H1 (cell line): ENCODE measurements around the gene KLHL10. TPM values are rescaled to one million over a fixed set of nuclear protein-coding genes. Genes with fewer than 3 reads are reported as not detected.

Source experiments
- CBX5 ChIP-seq: fragments of 300-800, 300-1000 bp; sonication (generic); IDR thresholded peaks from 2 replicates; pipeline ENCODE4 v1.7.1; 2016; ENCODE audit warnings: antibody characterized with exemption, low read length, low read depth
- CHD2 ChIP-seq: IDR thresholded peaks from 2 replicates; pipeline ENCODE4 v1.6.1; 2012; ENCODE audit warnings: low read length, improper control_type of control experiment
- CTCF ChIP-seq, 3 experiments: IDR thresholded peaks; 1 replicate in 2 of 3; 2 replicates in 1 of 3; pipeline versions ENCODE4 v1.5.1 to v1.6.1; 2011; ENCODE audit warnings: low read length in 3 of 3, mild to moderate bottlenecking in 3 of 3, inconsistent platforms in 2 of 3, low read depth in 1 of 3, moderate library complexity in 1 of 3; ENCODE audit not compliant: insufficient read depth in 1 of 3; ENCODE audit errors: control extremely low read depth in 1 of 3
- EGR1 ChIP-seq: IDR thresholded peaks from 2 replicates; pipeline ENCODE4 v1.6.1; 2011; ENCODE audit warnings: low read depth, low read length, borderline replicate concordance
- EP300 ChIP-seq, 2 experiments: IDR thresholded peaks; 1 replicate in 1 of 2; 2 replicates in 1 of 2; pipeline ENCODE4 v1.6.1; 2011 to 2012; ENCODE audit warnings: low read depth in 2 of 2, low read length in 2 of 2, mild to moderate bottlenecking in 2 of 2, borderline replicate concordance in 1 of 2, inconsistent platforms in 1 of 2, moderate library complexity in 1 of 2
- KDM1A ChIP-seq: fragments of 200-600, 300-600 bp; sonication (generic); IDR thresholded peaks from 2 replicates; pipeline ENCODE4 v1.7.1; 2016; ENCODE audit warnings: mild to moderate bottlenecking, low read length, borderline replicate concordance
- KDM4A ChIP-seq: IDR thresholded peaks from one replicate; pipeline ENCODE4 v1.7.1; 2012; ENCODE audit warnings: low read depth, mild to moderate bottlenecking, moderate library complexity, low read length, inconsistent platforms; ENCODE audit not compliant: severe bottlenecking
- NANOG ChIP-seq: IDR thresholded peaks from 2 replicates; pipeline ENCODE4 v1.6.1; 2011; ENCODE audit warnings: low read length, low read depth, mild to moderate bottlenecking, inconsistent platforms; ENCODE audit not compliant: insufficient read depth, poor library complexity, severe bottlenecking
- PHF8 ChIP-seq: fragments of 200-600 bp; sonication (generic); conservative IDR thresholded peaks from 2 replicates; pipeline ENCODE4 v1.7.1; 2012; ENCODE audit warnings: low read depth, mild to moderate bottlenecking, inconsistent platforms, low read length, moderate library complexity
- RAD21 ChIP-seq, 2 experiments: IDR thresholded peaks in 1 of 2; conservative IDR thresholded peaks in 1 of 2; 2 replicates each; pipeline ENCODE4 v1.6.1; 2011; ENCODE audit warnings: low read depth in 2 of 2, low read length in 2 of 2, improper control_type of control experiment in 1 of 2, inconsistent platforms in 1 of 2, mild to moderate bottlenecking in 1 of 2, moderate library complexity in 1 of 2
- SP1 ChIP-seq: IDR thresholded peaks from 2 replicates; pipeline ENCODE4 v1.6.1; 2011; ENCODE audit warnings: low read depth, low read length
- SP2 ChIP-seq: IDR thresholded peaks from 2 replicates; pipeline ENCODE4 v1.6.1; 2012; ENCODE audit warnings: mild to moderate bottlenecking, low read length, inconsistent platforms
- SUZ12 ChIP-seq: fragments of 200-600 bp; sonication (generic); IDR thresholded peaks from 2 replicates; pipeline ENCODE4 v1.6.1; 2012; ENCODE audit warnings: mild to moderate bottlenecking, inconsistent platforms, low read length, moderate library complexity, mixed read lengths
- TAF1 ChIP-seq: IDR thresholded peaks from 2 replicates; pipeline ENCODE4 v1.6.1; 2011; ENCODE audit warnings: mild to moderate bottlenecking, low read depth, low read length
- TBP ChIP-seq: IDR thresholded peaks from 2 replicates; pipeline ENCODE4 v1.6.1; 2011; ENCODE audit warnings: low read depth, low read length, improper control_type of control experiment
- polyA plus RNA-seq, 7 experiments: library from polyadenylated mRNA; depleted of rRNA in 3 of 7; stranded (reverse) in 5 of 7; unstranded in 2 of 7; fragments of >200 nt in 5 of 7; fragments of 200-250 nt in 2 of 7; gene quantifications; 1 replicate in 5 of 7; 2 replicates in 1 of 7; 4 replicates in 1 of 7; pipeline versions ENCODE4 v1.2.1 to v1.2.3, GENCODE V29; 2011 to 2013; ENCODE audit warnings: missing spikeins in 2 of 7, mixed read lengths in 2 of 7
- total RNA-seq: library from RNA; stranded (reverse); fragmentation: NEBNext Ultra II Directional; extraction: Animal tissue kit (Norgen Biotek cat#: 25700); gene quantifications from 2 replicates; pipeline ENCODE4 v1.2.1, GENCODE V29; 2021

KLHL10 gene
- total and polyA plus RNA-seq, 2 of the 8 experiments (the other 6 are each of a cell fraction or from before 2014, with no cell fraction given), result 0.19 to 0.26 TPM

GRCh38 chr17:41793784-41794539, 43.7 kb upstream of the KLHL10 start (continued):
- no peak for TF ChIP-seq CBX5
- peak; percentile 44; the same call in 1 of the 2 replicates for TF ChIP-seq CHD2
- no peak for TF ChIP-seq KDM1A
- no peak for TF ChIP-seq PHF8
- TF ChIP-seq TBP, result no peak
- TF ChIP-seq SP2, result no peak
- no peak for TF ChIP-seq SUZ12
- TF ChIP-seq KDM4A, result peak; percentile 9
- TF ChIP-seq RAD21 (IDR thresholded peaks at IDR 0.05 in 1 of 2, conservative IDR thresholded peaks at IDR 0.05 in 1 of 2; ENCODE audit: low read depth in 2 of 2, low read length in 2 of 2), result peak; percentile 23 to 42; a peak in 2 of 4 replicates
- peak in 1 of 3 experiments; percentile 20; a peak in 2 of 4 replicates for TF ChIP-seq CTCF (IDR thresholded peaks at IDR 0.05; ENCODE audit: control extremely low read depth in 1 of 3, insufficient read depth in 1 of 3, low read depth in 1 of 3, low read length in 3 of 3)
- TF ChIP-seq EGR1, result peak; percentile 89; the same call in 1 of the 2 replicates
- peak; percentile 54; the same call in 1 of the 2 replicates for TF ChIP-seq SP1
- peak; percentile 38; the same call in 1 of the 2 replicates for TF ChIP-seq TAF1
- peak in 1 of 2 experiments; percentile 43; a peak in 1 of 3 replicates for TF ChIP-seq EP300 (IDR thresholded peaks at IDR 0.05; ENCODE audit: borderline replicate concordance in 1 of 2, low read depth in 2 of 2, low read length in 2 of 2)
- peak; percentile 14 for TF ChIP-seq NANOG
